Suprapubic skin (tissue), 4 donors: ENCODE data around the gene SPECC1.

Experiments
- EP300 ChIP-seq: sonication (generic); formaldehyde crosslinking; IDR thresholded peaks from one replicate; pipeline ENCODE4 v1.6.1; 2017; ENCODE audit warnings: antibody characterized with exemption
- POLR2A ChIP-seq, 2 donors: fragments of 450-650 bp; IDR thresholded peaks; one replicate each; pipeline ENCODE4 v1.6.1; 2017; ENCODE audit warnings: antibody characterized with exemption in 2 of 2, mild to moderate bottlenecking in 2 of 2, moderate library complexity in 2 of 2
- POLR2AphosphoS5 ChIP-seq, 3 donors: sonication (generic); formaldehyde crosslinking; IDR thresholded peaks; one replicate each; pipeline ENCODE4 v1.6.1; 2017; ENCODE audit warnings: antibody characterized with exemption in 3 of 3
- TF ChIP-seq, protein P1 (sequence below), 2 donors: fragments of 200-600 bp in 1 of 2; fragments of 450-650 bp in 1 of 2; sonication (generic) in 1 of 2; IDR thresholded peaks; one replicate each; pipeline ENCODE4 v1.5.1; 2016 to 2019; ENCODE audit warnings: antibody characterized with exemption in 2 of 2, mild to moderate bottlenecking in 1 of 2, moderate library complexity in 1 of 2

DNA sequence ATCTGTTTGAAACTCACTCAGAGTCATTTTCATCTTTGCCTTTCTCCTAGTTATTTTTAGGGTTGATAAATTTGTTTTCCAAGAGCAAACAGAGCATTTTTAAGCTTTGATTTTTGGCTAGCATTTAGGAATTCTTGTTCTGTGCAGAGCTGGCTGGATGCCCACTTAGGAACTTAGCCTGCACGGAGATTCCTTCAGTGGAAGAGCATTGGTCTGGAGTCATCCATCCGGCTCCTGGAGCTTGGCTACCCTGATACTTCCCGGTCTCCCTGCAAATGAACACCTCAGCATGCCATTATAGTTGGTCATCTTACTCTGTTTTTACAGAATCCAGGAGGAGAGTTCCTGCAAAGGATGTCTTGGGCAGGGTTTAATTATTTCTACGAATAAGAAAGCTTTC, 57.1 kb downstream of the SPECC1 start:
- TF ChIP-seq EP300 (no peak), POLR2A (IDR thresholded peaks at IDR 0.05) (no peak), POLR2AphosphoS5 (IDR thresholded peaks at IDR 0.05) (no peak)
- TF ChIP-seq, protein P1, sequence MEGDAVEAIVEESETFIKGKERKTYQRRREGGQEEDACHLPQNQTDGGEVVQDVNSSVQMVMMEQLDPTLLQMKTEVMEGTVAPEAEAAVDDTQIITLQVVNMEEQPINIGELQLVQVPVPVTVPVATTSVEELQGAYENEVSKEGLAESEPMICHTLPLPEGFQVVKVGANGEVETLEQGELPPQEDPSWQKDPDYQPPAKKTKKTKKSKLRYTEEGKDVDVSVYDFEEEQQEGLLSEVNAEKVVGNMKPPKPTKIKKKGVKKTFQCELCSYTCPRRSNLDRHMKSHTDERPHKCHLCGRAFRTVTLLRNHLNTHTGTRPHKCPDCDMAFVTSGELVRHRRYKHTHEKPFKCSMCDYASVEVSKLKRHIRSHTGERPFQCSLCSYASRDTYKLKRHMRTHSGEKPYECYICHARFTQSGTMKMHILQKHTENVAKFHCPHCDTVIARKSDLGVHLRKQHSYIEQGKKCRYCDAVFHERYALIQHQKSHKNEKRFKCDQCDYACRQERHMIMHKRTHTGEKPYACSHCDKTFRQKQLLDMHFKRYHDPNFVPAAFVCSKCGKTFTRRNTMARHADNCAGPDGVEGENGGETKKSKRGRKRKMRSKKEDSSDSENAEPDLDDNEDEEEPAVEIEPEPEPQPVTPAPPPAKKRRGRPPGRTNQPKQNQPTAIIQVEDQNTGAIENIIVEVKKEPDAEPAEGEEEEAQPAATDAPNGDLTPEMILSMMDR (IDR thresholded peaks at IDR 0.05): no peak
